ENCODE results near the gene TMEM190.

GRCh38 chr19:55389386-55390317, 13.0 kb downstream of the TMEM190 start:
- TF ChIP-seq CTCF (conservative IDR thresholded peaks at IDR 0.05 in 1 of 2, IDR thresholded peaks at IDR 0.05 in 1 of 2; ENCODE audit: extremely low read depth in 1 of 2, insufficient read depth in 1 of 2, low read depth in 1 of 2, low read length in 2 of 2), result no peak
- TF ChIP-seq EZH2 (IDR thresholded peaks at IDR 0.05; ENCODE audit: borderline replicate concordance, low read length), result no peak
